Measurements from ENCODE around the gene DNAH7. TPM values are rescaled to one million over a fixed set of nuclear protein-coding genes. Genes with fewer than 3 reads are reported as not detected.

DNAH7 gene
- total and polyA plus RNA-seq, 2 of the 4 experiments (the other 2 are of a cell fraction) = 0.22 to 0.36 TPM

- Histone ChIP-seq H3K27me3 (ENCODE audit: control insufficient read depth, insufficient read depth, low read length) (no peaks in the 10 kb centered on the region), H3K18ac (ENCODE audit: low read depth, low read length) (no peak overlapping the region), H3K56ac (ENCODE audit: extremely low read depth, insufficient read depth, low read length) (no peak overlapping the region), H3K9me1 (ENCODE audit: insufficient read depth, low read length) (peaks cover 3% of the 10 kb centered on the region; the same call in 1 of the 2 replicates), H3K9ac (ENCODE audit: low read depth, low read length) (no peak overlapping the region), H3K27ac (ENCODE audit: insufficient read depth, low read length) (no peak overlapping the region), H2AK5ac (ENCODE audit: low read depth, low read length) (no peak overlapping the region), H3K4me1 (ENCODE audit: control insufficient read depth, insufficient read depth, low read length) (peaks cover 9% of the 10 kb centered on the region), H4K20me1 (ENCODE audit: insufficient read depth, low read length) (no peaks in the 10 kb centered on the region), H2BK15ac (ENCODE audit: low read depth, low read length) (no peak overlapping the region), H3K4ac (ENCODE audit: low read depth, low read length) (no peak overlapping the region), H2BK5ac (ENCODE audit: low read depth, low read length, poor library complexity, severe bottlenecking) (no peak overlapping the region), H3K4me2 (ENCODE audit: low read depth, low read length) (no peak overlapping the region), H2BK20ac (ENCODE audit: low read depth, low read length) (no peak overlapping the region), H3K4me3 (ENCODE audit: insufficient read depth, low read depth, low read length) (no peak overlapping the region), H2BK120ac (ENCODE audit: low read depth, low read length) (no peak overlapping the region), H4K8ac (ENCODE audit: low read depth in 2 of 2, low read length in 2 of 2) (no peak overlapping the region), H2AK9ac (replicated peaks; ENCODE audit: low read depth, low read length, poor library complexity) (no peak overlapping the region), H4K5ac (ENCODE audit: low read depth, low read length) (no peak overlapping the region), H2AFZ (replicated peaks; ENCODE audit: low read length, poor library complexity) (no peak overlapping the region), H3K14ac (replicated peaks; ENCODE audit: low read depth, low read length) (no peak overlapping the region), H4K91ac (ENCODE audit: insufficient read depth, low read depth, low read length) (no peak overlapping the region), H3K79me1 (ENCODE audit: low read depth in 1 of 2, low read length in 2 of 2) (no peaks in the 10 kb centered on the region), H3K9me3 (ENCODE audit: control insufficient read depth, insufficient read depth, low read length) (no peaks in the 10 kb centered on the region), H3K36me3 (ENCODE audit: control insufficient read depth, insufficient read depth, low read length) (no peaks in the 10 kb centered on the region), H3K23ac (ENCODE audit: low read depth, low read length) (no peak overlapping the region)
- TF ChIP-seq MAZ (IDR thresholded peaks at IDR 0.05; ENCODE audit: borderline replicate concordance, low read depth, low read length) (no peak), CEBPB (IDR thresholded peaks at IDR 0.05; ENCODE audit: low read depth, low read length) (peak; percentile 73)
- in situ Hi-C loops (cut with MboI; ENCODE audit: low sequenced_read_pairs) (no loop called here), intact Hi-C loops (cut with micrococcal nuclease) (no loop called here), dilution Hi-C loops (cut with HindIII; ENCODE audit: low sequenced_read_pairs, unreplicated experiment) (no loop called here)
- ChIA-PET POLR2A (ENCODE audit: unreplicated experiment) (no interaction called here), CTCF (no interaction called here)
- BruUV-seq (replicated peaks) = no TSS peak
- ATAC-seq (ENCODE audit: low read depth) (no peak), DNase-seq (no peak)
- WGBS, 2 experiments (ENCODE audit: extremely low coverage in 2 of 2, insufficient read length in 1 of 2) = no CpG with 5 or more reads among the region's 2 CpGs
Observed at GRCh38 chr2:195815083-195815482, 253.6 kb downstream of the DNAH7 start.

Data from IMR-90 (cell line).